Fibroblast of villous mesenchyme (primary cell): ENCODE results near the gene ZNF732. TPM values are rescaled to one million over a fixed set of nuclear protein-coding genes. Genes with fewer than 3 reads are reported as not detected.
A peak's percentile ranks its signal among the peaks of the same experiment; 100 is the strongest.
"Not testable (repeated sequence)": the region's sequence is repeated elsewhere in the genome, so short reads cannot be mapped to it uniquely, and the experiment has no call there.

Experiments used
- DNase-seq: peaks from one replicate; pipeline ENCODE4 v3.0.0-alpha.2; 2010; ENCODE audit warnings: low read depth
- H3K4me3 ChIP-seq: 2 replicates; pipeline ENCODE4 v1.5.1; 2011; ENCODE audit warnings: low read depth, mild to moderate bottlenecking, low read length
- total RNA-seq: library from RNA; depleted of rRNA; stranded (reverse); fragments of >200 nt; gene quantifications from 2 replicates; pipeline ENCODE4 v1.2.3, GENCODE V29; 2012
- TF ChIP-seq, protein P1 (sequence below): IDR thresholded peaks from 2 replicates; pipeline ENCODE4 v1.5.1; 2012; ENCODE audit warnings: low read depth, mild to moderate bottlenecking, low read length; ENCODE audit not compliant: insufficient read depth

ZNF732 gene
- total RNA-seq, 1 donor: 0.43 TPM

- TF ChIP-seq, protein P1, sequence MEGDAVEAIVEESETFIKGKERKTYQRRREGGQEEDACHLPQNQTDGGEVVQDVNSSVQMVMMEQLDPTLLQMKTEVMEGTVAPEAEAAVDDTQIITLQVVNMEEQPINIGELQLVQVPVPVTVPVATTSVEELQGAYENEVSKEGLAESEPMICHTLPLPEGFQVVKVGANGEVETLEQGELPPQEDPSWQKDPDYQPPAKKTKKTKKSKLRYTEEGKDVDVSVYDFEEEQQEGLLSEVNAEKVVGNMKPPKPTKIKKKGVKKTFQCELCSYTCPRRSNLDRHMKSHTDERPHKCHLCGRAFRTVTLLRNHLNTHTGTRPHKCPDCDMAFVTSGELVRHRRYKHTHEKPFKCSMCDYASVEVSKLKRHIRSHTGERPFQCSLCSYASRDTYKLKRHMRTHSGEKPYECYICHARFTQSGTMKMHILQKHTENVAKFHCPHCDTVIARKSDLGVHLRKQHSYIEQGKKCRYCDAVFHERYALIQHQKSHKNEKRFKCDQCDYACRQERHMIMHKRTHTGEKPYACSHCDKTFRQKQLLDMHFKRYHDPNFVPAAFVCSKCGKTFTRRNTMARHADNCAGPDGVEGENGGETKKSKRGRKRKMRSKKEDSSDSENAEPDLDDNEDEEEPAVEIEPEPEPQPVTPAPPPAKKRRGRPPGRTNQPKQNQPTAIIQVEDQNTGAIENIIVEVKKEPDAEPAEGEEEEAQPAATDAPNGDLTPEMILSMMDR: no peak
- DNase-seq: no peak
- no peak overlapping the region for H3K4me3 ChIP-seq
Observed at GRCh38 chr4:302381-302780, 2.9 kb downstream of the ZNF732 start.

- no peak for DNase-seq
- TF ChIP-seq, protein P1: no peak
- no peak overlapping the region for H3K4me3 ChIP-seq
Observed at GRCh38 chr4:294732-295131, 10.5 kb downstream of the ZNF732 start.

- peak; percentile 22 for DNase-seq
- TF ChIP-seq, protein P1: no peak
- H3K4me3 ChIP-seq: no peak overlapping the region
Observed at GRCh38 chr4:288891-289290, 16.4 kb downstream of the ZNF732 start.

DNA sequence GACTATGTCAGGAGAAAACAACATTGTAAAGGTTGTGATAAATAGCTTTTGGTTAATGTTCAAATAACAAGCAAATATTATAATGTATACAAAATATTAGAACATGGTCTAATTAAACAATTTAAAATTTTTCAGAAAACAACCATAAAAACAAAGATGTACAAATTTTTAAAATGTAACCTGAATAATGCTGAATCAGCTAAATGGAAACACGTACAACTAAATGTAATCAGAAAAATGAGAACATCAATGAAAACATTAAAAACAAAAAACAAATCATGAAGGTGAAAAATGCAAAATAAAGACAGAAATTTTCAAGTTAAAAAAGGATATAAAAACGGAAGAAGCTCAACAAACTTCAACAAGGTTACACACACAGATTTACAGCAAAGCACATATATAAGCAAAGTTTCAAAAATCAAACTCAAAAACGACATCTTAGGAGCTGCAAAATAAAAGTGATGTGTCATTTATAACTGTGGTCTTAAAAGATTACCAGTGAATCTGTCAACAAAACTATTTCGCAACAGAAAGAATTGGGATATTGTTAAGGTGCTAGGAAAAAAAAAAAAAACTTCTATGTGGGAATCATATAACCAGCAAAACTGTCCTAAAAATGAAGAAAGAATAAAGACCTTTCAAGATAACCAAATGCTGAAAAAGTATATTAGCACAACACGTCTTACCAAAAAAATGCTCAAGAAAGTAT lies 31.8 kb downstream of the ZNF732 start:
- TF ChIP-seq, protein P1: no peak
- DNase-seq: no peak
- no peak overlapping the region for H3K4me3 ChIP-seq

- no peak overlapping the region for H3K4me3 ChIP-seq
- no peak for DNase-seq
- TF ChIP-seq, protein P1: no peak
Observed at GRCh38 chr4:271492-272103, 33.7 kb downstream of the ZNF732 start.

GRCh38 chr4:259240-259639 lies 46.0 kb downstream of the ZNF732 start:
- not testable (repeated sequence) for DNase-seq, H3K4me3 ChIP-seq

DNA sequence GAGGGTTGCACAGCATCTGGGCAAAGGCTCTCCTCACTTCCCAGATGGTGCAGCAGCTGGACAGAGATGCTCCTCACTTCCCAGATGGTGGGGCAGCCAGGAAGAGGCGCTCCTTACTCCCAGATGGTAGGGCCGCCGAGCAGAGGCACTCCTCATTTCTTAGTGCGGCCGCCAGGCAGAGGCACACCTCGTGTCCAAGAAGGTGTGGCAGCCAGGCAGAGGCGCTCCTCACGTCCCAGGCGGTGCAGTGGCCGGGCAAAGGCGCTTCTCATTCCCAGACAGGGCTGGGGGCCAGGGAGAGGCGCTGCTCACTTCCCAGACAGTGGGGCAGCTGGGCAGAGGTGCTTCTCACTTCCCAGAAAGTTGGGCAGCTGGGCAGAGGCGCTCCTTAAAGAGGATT lies 48.8 kb downstream of the ZNF732 start:
- TF ChIP-seq, protein P1: no peak
- H3K4me3 ChIP-seq: no peak overlapping the region
- DNase-seq: no peak
